Activated T-helper 1 cell treated with anti-CD3 and anti-CD28 coated beads, Interleukin-12 subunit alpha, Interleukin-12 subunit beta, Interleukin-2, Interleukin-4 antibody, amounts not matched to agents 30 ng/mL and 10 ng/mL and 1 ng/mL, durations not matched to agents 14 hours and 24 hours and 36 hours (primary cell): Measurements from ENCODE around the gene GRIK4. TPM values are rescaled to one million over a fixed set of nuclear protein-coding genes. Genes with fewer than 3 reads are reported as not detected.
"Not testable (repeated sequence)": the region's sequence is repeated elsewhere in the genome, so short reads cannot be mapped to it uniquely, and the experiment has no call there.

Source experiments
- DNase-seq: peaks from one replicate; pipeline ENCODE4 v3.0.0; 2021; ENCODE audit warnings: low spot score
- H3K27ac Mint-ChIP-seq: one replicate; pipeline ENCODE4 v1.8.0; 2021; ENCODE audit warnings: mild to moderate bottlenecking, mixed read lengths
- H3K27me3 Mint-ChIP-seq: one replicate; pipeline ENCODE4 v1.8.0; 2022; ENCODE audit warnings: mild to moderate bottlenecking, moderate library complexity, mixed read lengths; ENCODE audit not compliant: insufficient read depth
- H3K36me3 Mint-ChIP-seq: one replicate; pipeline ENCODE4 v1.8.0; 2021; ENCODE audit warnings: low read depth, mixed read lengths
- H3K4me1 Mint-ChIP-seq: one replicate; pipeline ENCODE4 v1.8.0; 2021; ENCODE audit warnings: low read depth, mixed read lengths
- H3K4me3 Mint-ChIP-seq: one replicate; pipeline ENCODE4 v1.8.0; 2021; ENCODE audit warnings: mild to moderate bottlenecking, moderate library complexity, mixed read lengths
- H3K9me3 Mint-ChIP-seq: one replicate; pipeline ENCODE4 v1.8.0; 2021; ENCODE audit warnings: mixed read lengths
- intact Hi-C: fragments of 100-400 bp; cut with micrococcal nuclease; formaldehyde crosslinking; loops from one replicate; pipeline ENCODE4 v1.15.1; 2024
- total RNA-seq: library from RNA; stranded (reverse); gene quantifications from 2 replicates; pipeline ENCODE4 v1.2.3, GENCODE V29; 2022

GRIK4 gene
- total RNA-seq, 1 donor from 2014 or later, result 0.16 TPM

DNA sequence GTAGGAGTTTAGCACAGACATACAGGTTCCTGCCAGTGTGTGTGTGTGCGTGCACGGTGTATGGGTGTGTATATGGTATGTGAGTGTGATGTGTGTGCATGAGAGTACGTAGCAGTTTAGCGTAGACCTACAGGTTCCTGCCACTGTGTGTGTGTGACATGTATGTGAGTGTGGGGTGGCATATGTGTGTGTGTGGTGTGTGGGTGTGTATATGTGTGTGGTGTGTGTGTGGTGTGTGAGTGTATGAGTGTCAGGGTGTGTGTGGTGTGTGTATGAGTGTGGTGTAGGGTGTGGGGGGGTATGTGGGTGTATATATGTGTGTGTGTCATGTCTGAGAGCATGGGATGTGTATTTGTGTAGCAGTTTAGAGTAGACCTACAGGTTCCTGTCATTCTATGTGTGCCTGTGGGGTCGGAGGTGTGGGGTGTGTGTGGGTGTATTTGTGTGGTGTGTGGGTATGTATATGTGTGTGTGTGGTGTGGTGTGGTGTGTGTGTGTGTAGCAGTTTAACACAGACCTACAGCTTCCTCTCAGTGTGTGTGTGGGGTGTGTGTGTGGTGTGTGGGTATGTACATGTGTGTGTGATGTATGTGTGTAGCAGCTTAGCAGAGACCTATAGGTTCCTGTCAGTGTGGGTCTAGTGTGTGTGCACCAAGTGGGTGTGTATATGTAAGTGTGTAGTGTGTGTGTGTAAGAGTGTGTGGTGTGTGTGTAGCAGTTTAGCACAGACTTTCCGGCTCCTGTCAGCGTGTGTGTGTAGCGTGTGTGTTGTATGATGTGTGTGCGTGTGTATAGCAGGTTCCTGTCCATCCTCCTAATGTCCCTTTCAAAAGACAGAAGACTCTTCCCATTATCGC, 480.5 kb downstream of the GRIK4 start:
- Mint-ChIP-seq H3K36me3 (no peaks in the 10 kb centered on the region), H3K27me3 (peaks cover 20% of the 10 kb centered on the region), H3K27ac (no peak overlapping the region), H3K4me1 (peaks cover 11% of the 10 kb centered on the region), H3K9me3 (no peaks in the 10 kb centered on the region), H3K4me3 (no peak overlapping the region)
- intact Hi-C loops, result no loop called here
- DNase-seq, result no peak

DNA sequence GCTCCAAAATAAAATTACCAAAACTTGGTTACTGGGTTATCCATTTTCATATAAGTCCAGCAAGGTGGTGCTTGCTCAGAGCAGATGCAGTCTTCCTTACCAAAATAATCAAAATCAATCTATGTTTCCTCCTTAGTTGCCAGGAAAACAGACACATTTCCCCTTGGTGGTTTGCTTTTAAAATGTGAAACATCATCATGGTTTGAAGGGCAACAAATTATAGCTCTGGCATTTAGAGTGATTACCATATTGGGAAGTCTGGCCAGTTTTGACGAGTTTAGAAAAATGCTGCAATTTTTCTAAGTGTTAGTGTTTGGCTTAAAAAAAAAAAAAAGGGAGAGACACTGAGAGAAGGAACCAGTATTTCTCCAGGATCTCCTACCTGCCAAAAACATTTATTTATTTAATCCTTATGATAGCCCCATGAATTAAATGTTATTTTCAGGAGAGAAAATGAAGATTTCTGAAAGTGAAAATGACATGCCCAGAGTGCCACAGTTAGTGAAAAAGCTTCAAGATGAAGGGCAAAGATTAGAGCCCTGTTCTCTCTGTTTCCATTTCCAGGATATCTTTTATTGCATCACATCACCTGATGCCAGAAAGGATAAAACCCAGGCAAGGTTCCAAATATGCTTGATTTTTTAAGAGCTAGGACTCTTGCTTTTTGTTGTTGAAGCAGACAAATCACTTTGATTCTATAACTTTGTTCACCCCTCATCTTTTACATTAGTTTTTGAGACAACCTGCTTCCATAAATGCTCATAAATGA, 482.7 kb downstream of the GRIK4 start:
- H3K27me3 Mint-ChIP-seq, result peaks cover 17% of the 10 kb centered on the region
- H3K4me3 Mint-ChIP-seq, result no peak overlapping the region
- intact Hi-C loops, result no loop called here
- H3K27ac Mint-ChIP-seq, result no peak overlapping the region
- no peak for DNase-seq
- no peaks in the 10 kb centered on the region for H3K9me3 Mint-ChIP-seq
- no peaks in the 10 kb centered on the region for H3K36me3 Mint-ChIP-seq
- peaks cover 10% of the 10 kb centered on the region for H3K4me1 Mint-ChIP-seq

DNA sequence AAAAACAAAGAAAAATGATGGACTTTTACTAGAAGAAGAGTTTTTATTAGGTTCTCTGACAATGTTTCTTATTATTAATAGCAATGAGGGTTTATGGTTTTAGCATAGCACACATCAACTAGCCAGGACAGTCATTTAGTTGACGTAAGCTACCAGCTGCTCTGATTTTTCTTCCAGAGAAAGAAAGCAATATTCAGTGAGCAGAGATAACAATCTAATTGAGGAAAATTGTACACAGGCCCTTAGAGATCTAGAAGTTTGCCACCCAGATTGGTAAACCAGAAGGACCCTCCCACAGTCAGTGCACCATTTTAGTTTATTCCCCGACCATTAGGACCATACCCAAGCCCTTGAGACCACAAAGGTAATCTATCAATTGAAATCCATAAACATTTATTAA, 483.6 kb downstream of the GRIK4 start:
- no peaks in the 10 kb centered on the region for H3K9me3 Mint-ChIP-seq
- H3K4me1 Mint-ChIP-seq, result peaks cover 10% of the 10 kb centered on the region
- no peak overlapping the region for H3K27ac Mint-ChIP-seq
- no peaks in the 10 kb centered on the region for H3K36me3 Mint-ChIP-seq
- no peak overlapping the region for H3K4me3 Mint-ChIP-seq
- peaks cover 17% of the 10 kb centered on the region for H3K27me3 Mint-ChIP-seq
- DNase-seq, result no peak
- intact Hi-C loops, result no loop called here

DNA sequence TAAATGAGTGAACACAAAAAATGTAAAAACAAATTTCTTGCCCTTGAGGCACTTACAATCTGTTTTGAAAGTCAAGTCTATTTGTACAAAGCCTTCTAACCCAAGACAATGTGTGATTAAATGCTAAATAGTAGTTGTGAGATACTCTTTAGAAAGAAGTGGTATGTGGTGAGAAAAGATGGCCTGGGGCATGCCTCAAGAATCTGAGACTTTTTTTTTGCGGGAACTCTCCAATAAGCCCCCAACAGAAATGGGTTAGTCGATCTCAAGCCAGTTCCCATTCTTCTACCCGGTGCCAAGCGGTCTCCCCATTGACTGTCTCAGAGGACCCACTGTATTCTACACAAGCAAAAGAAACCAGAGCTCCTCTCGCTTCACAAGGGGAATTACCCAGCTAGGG, 485.4 kb downstream of the GRIK4 start:
- H3K4me1 Mint-ChIP-seq, result peaks cover 10% of the 10 kb centered on the region
- intact Hi-C loops, result no loop called here

DNA sequence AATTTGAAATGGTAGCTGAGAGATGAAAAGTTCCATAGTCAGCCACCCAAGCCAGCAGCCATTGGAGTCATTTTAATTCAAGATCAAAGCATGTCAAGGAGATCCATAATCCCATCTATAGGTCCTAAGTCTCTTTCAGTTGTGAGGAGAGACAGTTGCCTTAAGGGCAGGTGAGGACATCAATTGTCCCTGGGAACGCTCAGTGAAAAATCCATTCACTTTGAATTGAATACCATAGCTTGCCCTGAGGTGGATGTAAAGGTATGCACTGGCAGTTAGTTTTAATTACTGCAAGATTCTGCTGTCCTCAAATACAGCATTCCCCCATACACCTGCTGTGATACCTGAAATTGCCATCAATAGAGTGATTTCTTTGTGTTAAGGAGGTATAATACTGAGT, 487.0 kb downstream of the GRIK4 start:
- peaks cover 10% of the 10 kb centered on the region for H3K4me1 Mint-ChIP-seq
- DNase-seq, result no peak
- H3K27ac Mint-ChIP-seq, result no peak overlapping the region
- intact Hi-C loops, result no loop called here
- H3K9me3 Mint-ChIP-seq, result no peaks in the 10 kb centered on the region
- H3K36me3 Mint-ChIP-seq, result no peaks in the 10 kb centered on the region
- H3K4me3 Mint-ChIP-seq, result no peak overlapping the region
- peaks cover 24% of the 10 kb centered on the region for H3K27me3 Mint-ChIP-seq

More for the DNA sequence above, 485.4 kb downstream of the GRIK4 start:
- Mint-ChIP-seq H3K9me3 (no peaks in the 10 kb centered on the region), H3K27me3 (peaks cover 24% of the 10 kb centered on the region), H3K27ac (no peak overlapping the region), H3K36me3 (no peaks in the 10 kb centered on the region), H3K4me3 (no peak overlapping the region)
- DNase-seq, result no peak

DNA sequence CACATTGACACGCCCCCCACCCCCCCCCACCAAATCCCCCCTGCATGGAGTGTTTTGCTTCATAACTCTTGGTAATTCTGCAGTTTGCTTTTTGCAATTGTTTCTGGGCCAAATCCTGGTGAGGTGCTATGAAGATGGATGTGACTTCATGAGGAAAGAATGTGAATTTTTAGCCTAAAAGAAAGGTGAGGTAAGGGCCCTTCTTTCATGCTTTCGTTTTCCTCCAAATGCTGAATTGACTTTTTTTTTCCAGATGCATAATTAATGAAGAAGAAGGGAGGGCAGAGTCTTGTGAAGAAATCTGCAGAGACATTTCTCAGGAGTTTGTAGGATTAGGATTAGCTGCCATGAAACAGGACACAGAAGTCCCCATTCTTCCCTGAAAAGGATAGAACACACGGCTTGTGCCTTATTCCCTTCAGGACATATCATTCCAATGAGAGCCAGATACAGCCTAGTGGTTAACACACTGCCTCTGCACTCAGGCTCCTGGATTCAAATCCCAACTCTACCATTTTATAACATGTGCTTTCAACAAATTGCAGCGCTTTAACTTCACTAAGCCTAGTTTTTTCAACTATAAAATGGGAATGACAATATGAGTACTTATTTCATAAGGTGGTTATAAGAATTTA, 492.8 kb downstream of the GRIK4 start:
- peaks cover 22% of the 10 kb centered on the region for H3K27me3 Mint-ChIP-seq
- no peak overlapping the region for H3K4me3 Mint-ChIP-seq
- peaks cover 19% of the 10 kb centered on the region for H3K9me3 Mint-ChIP-seq
- H3K4me1 Mint-ChIP-seq, result no peaks in the 10 kb centered on the region
- DNase-seq, result no peak
- H3K36me3 Mint-ChIP-seq, result no peaks in the 10 kb centered on the region
- intact Hi-C loops, result no loop called here
- H3K27ac Mint-ChIP-seq, result no peak overlapping the region

DNA sequence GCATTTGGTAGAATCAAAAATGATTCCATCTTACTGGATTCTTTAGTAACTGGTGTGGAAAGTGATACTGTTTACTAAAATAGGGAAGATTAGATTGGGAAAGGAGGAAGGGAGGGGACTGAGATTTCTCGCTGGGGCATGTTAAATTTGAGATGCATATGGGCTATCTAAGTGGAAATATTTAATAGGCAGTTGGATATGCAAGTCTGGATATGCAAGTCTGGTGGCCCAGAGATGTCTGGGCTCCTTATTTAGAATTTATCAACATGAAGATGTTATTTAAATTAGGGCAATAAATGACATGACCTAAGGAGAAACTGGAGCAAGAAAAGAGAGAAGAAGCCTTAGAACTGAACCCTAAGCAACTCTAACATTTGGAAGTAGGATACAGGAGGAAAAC, 495.4 kb downstream of the GRIK4 start:
- Mint-ChIP-seq H3K27ac (no peak overlapping the region), H3K4me3 (no peak overlapping the region), H3K27me3 (peaks cover 20% of the 10 kb centered on the region), H3K9me3 (peaks cover 19% of the 10 kb centered on the region), H3K36me3 (no peaks in the 10 kb centered on the region), H3K4me1 (no peaks in the 10 kb centered on the region)
- intact Hi-C loops, result no loop called here
- DNase-seq, result no peak

DNA sequence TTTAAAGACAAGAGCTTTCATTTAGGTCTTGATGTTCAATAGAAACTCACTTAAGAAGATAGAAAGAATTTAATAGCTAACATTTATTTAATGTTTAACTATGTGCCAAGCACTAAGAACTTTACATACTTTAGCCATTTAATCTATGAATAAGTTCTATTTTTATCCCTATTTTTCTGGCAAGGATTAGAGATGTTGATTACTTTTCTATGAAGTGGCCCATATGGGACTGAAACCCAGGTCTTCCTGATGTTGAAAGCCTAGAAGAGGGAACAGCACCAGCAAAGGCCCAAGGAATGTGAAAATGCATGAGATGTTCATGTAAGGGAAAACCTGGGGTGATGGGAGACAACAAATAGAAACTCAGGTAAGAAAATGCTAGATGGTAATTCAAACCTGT, 497.0 kb downstream of the GRIK4 start:
- DNase-seq, result no peak
- H3K9me3 Mint-ChIP-seq, result peaks cover 19% of the 10 kb centered on the region
- peaks cover 20% of the 10 kb centered on the region for H3K27me3 Mint-ChIP-seq
- H3K4me3 Mint-ChIP-seq, result no peak overlapping the region
- H3K27ac Mint-ChIP-seq, result no peak overlapping the region
- H3K36me3 Mint-ChIP-seq, result no peaks in the 10 kb centered on the region
- intact Hi-C loops, result no loop called here
- H3K4me1 Mint-ChIP-seq, result no peaks in the 10 kb centered on the region

DNA sequence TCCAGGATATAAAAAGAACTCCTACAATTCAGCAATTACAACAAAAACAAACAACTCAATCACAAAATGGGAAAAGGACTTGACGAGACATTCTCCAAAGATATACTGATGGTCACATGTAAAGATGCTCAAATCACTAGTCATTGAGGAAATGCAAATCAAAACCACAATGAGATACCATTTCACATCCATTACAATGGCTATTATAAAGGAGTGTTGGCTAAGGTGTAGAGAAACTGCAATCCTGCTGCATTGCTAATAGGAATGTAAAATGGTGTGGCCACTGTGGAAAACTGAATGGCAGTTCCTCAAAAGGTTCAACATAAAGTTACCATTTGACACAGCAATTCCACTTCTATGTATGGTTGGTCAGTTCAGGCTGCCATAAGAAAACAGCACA, 500.5 kb downstream of the GRIK4 start:
- Mint-ChIP-seq H3K4me3 (no peak overlapping the region), H3K27me3 (peaks cover 21% of the 10 kb centered on the region), H3K9me3 (peaks cover 6% of the 10 kb centered on the region), H3K36me3 (no peaks in the 10 kb centered on the region), H3K4me1 (no peaks in the 10 kb centered on the region), H3K27ac (no peak overlapping the region)
- intact Hi-C loops, result no loop called here
- DNase-seq, result no peak

DNA sequence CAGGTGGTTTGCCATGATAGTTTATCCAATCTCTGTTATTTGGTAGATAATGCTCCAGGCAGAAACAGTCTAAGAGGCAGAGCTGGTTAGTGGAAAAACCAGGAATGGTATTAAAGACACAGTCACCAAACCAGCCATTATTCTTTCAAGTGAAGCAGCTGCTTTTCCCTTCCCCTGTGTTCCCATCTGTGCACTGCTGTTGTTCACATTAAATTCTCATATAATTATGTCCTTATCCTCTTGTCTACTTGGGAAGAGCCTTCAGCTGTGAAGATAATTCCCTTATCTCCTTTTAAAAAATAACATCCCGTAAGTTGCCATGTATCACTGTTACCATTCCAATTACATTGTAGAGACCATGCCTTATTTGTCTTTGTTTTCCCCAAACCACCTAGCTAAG, 507.2 kb downstream of the GRIK4 start:
- Mint-ChIP-seq H3K36me3 (peaks cover 2% of the 10 kb centered on the region), H3K4me1 (peaks cover 6% of the 10 kb centered on the region), H3K27me3 (peaks cover 23% of the 10 kb centered on the region), H3K9me3 (no peaks in the 10 kb centered on the region), H3K4me3 (no peak overlapping the region), H3K27ac (no peak overlapping the region)
- DNase-seq, result no peak
- intact Hi-C loops, result no loop called here

DNA sequence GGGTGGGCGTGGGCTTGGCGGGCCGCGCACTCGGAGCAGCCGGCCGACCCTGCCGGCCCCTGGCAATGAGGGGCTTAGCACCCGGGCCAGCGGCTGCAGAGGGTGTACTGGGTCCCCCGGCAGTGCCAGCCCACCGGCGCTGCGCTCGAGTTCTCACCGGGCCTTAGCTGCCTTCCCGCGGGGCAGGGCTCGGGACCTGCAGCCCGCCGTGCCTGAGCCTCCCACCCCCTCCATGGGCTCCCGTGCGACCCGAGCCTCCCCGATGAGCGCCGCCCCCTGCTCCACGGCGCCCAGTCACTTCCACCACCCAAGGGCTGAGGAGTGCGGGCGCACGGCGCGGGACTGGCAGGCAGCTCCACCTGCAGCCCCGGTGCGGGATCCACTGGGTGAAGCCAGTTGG, 510.2 kb downstream of the GRIK4 start:
- H3K27ac Mint-ChIP-seq, result not testable (repeated sequence)

DNA sequence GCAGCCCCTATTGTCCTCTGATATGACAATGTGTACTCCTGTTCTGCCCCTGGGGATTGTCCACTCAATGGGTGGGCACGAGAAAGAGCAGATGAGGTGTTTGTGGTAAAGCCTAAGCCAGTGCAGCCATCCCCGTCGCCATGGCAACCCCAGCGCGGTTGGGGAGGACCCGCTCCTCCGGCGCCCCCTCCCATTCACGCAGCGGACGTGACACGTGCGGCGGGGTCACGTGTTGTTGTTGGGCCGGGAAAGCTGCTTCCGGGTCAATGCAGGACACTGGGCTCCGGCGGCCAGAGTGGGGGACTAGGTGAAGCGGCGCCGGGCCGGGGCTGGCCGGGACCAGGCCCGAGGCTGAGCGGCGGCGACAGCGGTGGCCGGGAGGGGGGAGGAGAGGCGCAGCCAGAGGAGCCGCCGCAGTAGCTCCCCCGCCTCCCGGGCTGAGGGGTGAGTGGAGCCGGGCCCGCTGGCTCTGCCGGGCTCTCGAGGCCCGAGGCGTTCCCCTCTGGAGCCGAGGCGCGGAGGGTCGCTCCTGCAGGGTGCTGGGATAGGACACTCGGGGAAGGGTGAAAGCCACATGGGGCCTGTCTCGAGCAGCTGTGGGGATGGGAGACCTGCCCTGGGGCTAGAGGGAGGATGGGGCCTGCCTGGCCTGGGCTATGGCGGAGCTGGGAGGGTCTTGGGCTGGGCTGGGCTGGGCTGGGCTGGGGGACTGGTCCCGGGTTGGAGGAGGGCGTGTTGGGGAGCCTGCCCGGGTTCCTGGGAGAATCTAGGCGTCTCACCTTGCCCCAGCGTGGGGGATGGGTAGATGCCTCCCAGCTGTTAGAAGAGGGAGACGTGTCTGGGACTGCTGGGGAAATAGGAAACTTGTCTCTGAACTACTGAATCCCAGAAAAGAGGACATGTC, 512.6 kb downstream of the GRIK4 start, which contains the start of gene TBCEL:
TBCEL (plus strand) TSS at position 255 of the 904 bp plus-strand sequence. CDS start 21,589 bp downstream, outside the sequence.
- no peaks in the 10 kb centered on the region for H3K9me3 Mint-ChIP-seq
- DNase-seq, result peak; percentile 77
- H3K4me3 Mint-ChIP-seq, result peak within 1 kb of the TSS; percentile 89
- peaks cover 24% of the 10 kb centered on the region for H3K4me1 Mint-ChIP-seq
- intact Hi-C loops, result loop anchor here (1.0 to 5.0 kb wide), 2 partner anchors 12 to 37 kb away; no protein-coding TSS in a partner anchor
- H3K27ac Mint-ChIP-seq, result peak within 1 kb of the TSS; percentile 86
- H3K36me3 Mint-ChIP-seq, result peaks cover 1% of the 10 kb centered on the region
- H3K27me3 Mint-ChIP-seq, result peaks cover 8% of the 10 kb centered on the region

More for the DNA sequence above, 510.2 kb downstream of the GRIK4 start:
- intact Hi-C loops, result loop anchor here (5.0 kb wide), 1 partner anchor 34 kb away; no protein-coding TSS in a partner anchor
- H3K4me3 Mint-ChIP-seq, DNase-seq, H3K36me3 Mint-ChIP-seq, H3K9me3 Mint-ChIP-seq: not testable (repeated sequence)
- peaks cover 19% of the 10 kb centered on the region for H3K27me3 Mint-ChIP-seq
- peaks cover 24% of the 10 kb centered on the region for H3K4me1 Mint-ChIP-seq
